Measurements from ENCODE around the gene EXTL1.

EXTL1 gene

DNA sequence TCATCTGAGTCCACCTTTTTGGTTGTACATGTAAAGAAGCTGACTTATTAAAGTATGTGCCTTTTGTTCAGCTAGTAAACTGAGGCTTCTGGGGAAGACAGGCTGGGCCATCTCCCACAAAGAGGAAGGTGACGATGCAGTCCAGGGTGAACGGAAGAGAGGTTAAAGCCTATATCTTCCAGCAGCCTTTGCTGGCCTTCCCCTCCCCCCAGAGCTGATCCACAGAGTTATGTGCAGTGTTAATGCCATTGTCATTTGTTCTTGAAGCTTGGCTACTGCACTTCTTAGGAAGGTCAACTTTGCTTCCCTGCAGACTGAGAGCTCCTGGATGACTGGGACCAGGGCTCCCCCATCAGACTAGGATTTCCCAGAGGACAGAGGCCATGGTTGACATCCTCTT lies 22.2 kb downstream of the EXTL1 start:
- H3K4me3 Mint-ChIP-seq: no peak overlapping the region
- no peaks in the 10 kb centered on the region for H3K4me1 Mint-ChIP-seq
- no peak overlapping the region for H3K27ac Mint-ChIP-seq
- no peaks in the 10 kb centered on the region for H3K36me3 Mint-ChIP-seq
- no peaks in the 10 kb centered on the region for H3K9me3 Mint-ChIP-seq
- peaks cover 30% of the 10 kb centered on the region for H3K27me3 Mint-ChIP-seq

GRCh38 chr1:26044414-26044813 lies 22.8 kb downstream of the EXTL1 start:
- Mint-ChIP-seq H3K27ac (no peak overlapping the region), H3K9me3 (no peaks in the 10 kb centered on the region), H3K4me3 (no peak overlapping the region), H3K4me1 (no peaks in the 10 kb centered on the region), H3K27me3 (peaks cover 33% of the 10 kb centered on the region), H3K36me3 (no peaks in the 10 kb centered on the region)

- Mint-ChIP-seq H3K4me3 (peak overlapping the region; percentile 20), H3K4me1 (no peaks in the 10 kb centered on the region), H3K36me3 (no peaks in the 10 kb centered on the region), H3K27ac (no peak overlapping the region), H3K27me3 (peaks cover 37% of the 10 kb centered on the region), H3K9me3 (no peaks in the 10 kb centered on the region)
Measured at GRCh38 chr1:26044971-26045721, 23.6 kb downstream of the EXTL1 start.

DNA sequence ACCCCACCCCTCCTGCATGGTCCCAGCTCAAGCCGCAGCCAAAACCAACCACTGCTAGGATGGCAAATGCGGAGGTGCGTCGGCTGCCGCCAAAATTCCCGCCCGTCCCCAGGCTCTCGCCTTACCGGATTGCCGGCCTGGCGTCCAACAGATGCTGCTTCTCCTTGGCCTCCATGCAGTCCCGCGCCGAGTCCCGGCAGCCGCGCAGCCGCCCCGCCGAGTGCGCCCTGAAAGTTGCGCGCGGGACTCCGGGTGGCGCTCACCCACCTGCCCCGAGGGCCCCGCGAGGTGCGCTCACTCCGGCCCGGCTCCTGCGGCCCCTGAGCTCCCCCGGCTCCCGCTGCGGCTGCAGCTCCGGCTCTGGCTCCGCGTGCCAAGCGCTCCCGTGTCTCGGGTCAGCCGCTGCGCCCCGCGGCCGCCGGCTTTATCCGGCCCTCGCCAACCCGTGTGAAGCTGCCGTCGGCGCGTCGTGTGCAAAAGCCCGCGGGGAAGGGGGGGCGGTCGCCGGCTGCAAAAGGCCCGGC lies 24.2 kb downstream of the EXTL1 start, which contains the start of gene SLC30A2:
Gene SLC30A2 (minus strand): TSS at position 397 of the 524 bp plus-strand sequence. CDS start 222 bp downstream, at position 175.
- Mint-ChIP-seq H3K4me3 (peak within 1 kb of the TSS; percentile 20), H3K27ac (no peak within 1 kb of the TSS), H3K36me3 (no peaks in the 10 kb centered on the region), H3K9me3 (no peaks in the 10 kb centered on the region), H3K27me3 (peaks cover 38% of the 10 kb centered on the region), H3K4me1 (no peaks in the 10 kb centered on the region)

GRCh38 chr1:26046246-26047095 lies 24.9 kb downstream of the EXTL1 start:
- Mint-ChIP-seq H3K9me3 (no peaks in the 10 kb centered on the region), H3K4me1 (no peaks in the 10 kb centered on the region), H3K27ac (no peak overlapping the region), H3K36me3 (no peaks in the 10 kb centered on the region), H3K27me3 (peaks cover 38% of the 10 kb centered on the region), H3K4me3 (no peak overlapping the region)

DNA sequence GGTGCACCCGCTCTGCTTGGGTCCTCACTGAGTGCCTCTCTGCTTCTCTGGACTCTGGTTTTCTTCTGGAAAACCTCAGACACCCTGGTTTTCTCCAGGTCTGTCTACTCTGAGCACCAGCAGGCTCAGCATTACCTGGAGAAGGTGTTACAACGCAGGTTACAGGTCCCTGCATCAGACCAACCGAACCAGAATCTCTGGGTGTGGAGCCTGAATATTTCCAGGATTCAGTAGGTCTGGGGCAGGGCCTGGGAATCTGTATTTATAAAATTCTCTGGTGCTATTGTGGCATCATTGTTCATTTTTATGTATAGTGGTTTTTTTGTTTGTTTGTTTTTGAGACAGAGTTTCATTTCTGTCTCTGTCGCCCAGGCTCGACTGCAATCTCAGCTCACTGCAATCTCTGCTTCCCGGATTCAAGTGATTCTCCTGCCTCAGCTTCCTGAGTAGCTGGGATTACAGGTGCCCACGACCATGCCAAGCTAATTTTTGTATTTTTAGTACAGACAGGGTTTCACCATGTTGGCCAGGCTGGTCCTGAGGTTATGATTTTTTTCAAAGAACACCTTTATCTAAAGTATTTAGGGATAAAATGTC lies 25.8 kb downstream of the EXTL1 start:
- Mint-ChIP-seq H3K4me1 (no peaks in the 10 kb centered on the region), H3K27me3 (peaks cover 40% of the 10 kb centered on the region), H3K27ac (no peak overlapping the region), H3K4me3 (no peak overlapping the region), H3K36me3 (no peaks in the 10 kb centered on the region), H3K9me3 (no peaks in the 10 kb centered on the region)

GRCh38 chr1:26049531-26050247 lies 28.1 kb downstream of the EXTL1 start:
- Mint-ChIP-seq H3K9me3 (no peaks in the 10 kb centered on the region), H3K4me3 (no peak overlapping the region), H3K27me3 (peaks cover 36% of the 10 kb centered on the region), H3K4me1 (no peaks in the 10 kb centered on the region), H3K36me3 (no peaks in the 10 kb centered on the region), H3K27ac (no peak overlapping the region)

- Mint-ChIP-seq H3K4me3 (no peak overlapping the region), H3K9me3 (no peaks in the 10 kb centered on the region), H3K4me1 (no peaks in the 10 kb centered on the region), H3K36me3 (no peaks in the 10 kb centered on the region), H3K27me3 (peaks cover 31% of the 10 kb centered on the region), H3K27ac (no peak overlapping the region)
Measured at GRCh38 chr1:26050248-26050640, 28.7 kb downstream of the EXTL1 start.

DNA sequence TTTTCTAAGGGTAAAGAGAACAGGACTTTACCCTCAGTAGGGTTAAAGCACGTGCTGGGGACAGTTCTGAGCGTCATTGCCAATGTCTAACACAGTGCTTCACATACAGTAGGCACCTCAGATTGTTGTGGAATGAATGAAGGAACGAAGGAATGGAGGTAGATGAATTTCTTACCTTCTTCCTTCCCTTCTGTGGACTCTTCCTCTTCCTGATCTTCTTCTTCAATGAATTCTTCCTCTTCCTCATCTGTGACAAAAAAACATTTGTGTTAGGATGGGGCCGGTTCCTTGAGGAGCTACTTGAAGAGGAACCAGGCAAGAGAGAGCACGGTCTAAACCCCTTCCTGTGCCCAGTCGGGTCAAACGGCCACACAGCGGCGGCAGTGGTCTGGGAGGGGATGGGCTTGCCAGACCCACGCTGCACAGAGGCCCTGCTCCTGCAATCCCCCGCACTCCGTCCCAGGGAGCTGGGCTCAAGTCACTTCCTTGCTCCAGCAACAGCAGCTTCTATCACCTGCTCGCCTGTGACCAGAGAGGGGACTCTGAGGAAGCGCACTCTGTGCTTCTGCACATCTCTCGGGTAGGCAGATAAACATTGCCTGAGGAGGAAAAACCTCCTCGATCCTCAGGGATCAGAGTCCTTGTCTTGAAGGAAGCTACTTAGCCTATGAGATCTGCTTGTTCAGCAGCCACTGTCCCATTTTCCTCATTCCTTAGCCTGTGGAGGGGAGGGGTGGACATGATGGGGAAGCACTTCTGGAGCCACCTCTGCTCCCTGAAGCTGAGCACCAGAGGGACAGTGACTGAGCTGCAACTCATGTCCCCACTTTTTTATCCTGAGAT lies 32.4 kb downstream of the EXTL1 start:
- no peaks in the 10 kb centered on the region for H3K36me3 Mint-ChIP-seq
- no peak overlapping the region for H3K4me3 Mint-ChIP-seq
- no peaks in the 10 kb centered on the region for H3K9me3 Mint-ChIP-seq
- H3K27me3 Mint-ChIP-seq: peaks cover 12% of the 10 kb centered on the region
- H3K4me1 Mint-ChIP-seq: no peaks in the 10 kb centered on the region
- no peak overlapping the region for H3K27ac Mint-ChIP-seq

DNA sequence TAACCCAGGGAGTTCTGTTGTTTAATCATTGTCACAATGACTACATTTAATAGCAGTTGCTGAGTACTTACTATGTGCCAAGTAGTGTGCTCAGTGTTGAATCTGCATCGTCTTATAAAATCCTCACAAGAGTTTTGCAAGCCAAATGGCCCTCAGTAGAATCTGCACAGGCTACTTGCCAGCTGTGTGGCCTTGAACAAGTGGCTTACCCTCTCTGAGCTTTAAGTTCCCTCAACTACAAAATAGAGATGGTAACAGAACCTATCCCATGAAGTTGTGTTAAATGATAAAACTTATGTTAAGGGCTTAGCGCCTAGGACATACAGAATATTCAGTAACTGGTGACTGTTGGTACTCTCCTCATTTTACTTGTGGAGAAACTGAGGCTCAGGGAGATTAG lies 33.5 kb downstream of the EXTL1 start:
- no peak overlapping the region for H3K27ac Mint-ChIP-seq
- H3K9me3 Mint-ChIP-seq: no peaks in the 10 kb centered on the region
- H3K4me3 Mint-ChIP-seq: no peak overlapping the region
- H3K36me3 Mint-ChIP-seq: no peaks in the 10 kb centered on the region
- peaks cover 8% of the 10 kb centered on the region for H3K27me3 Mint-ChIP-seq
- H3K4me1 Mint-ChIP-seq: no peaks in the 10 kb centered on the region

GRCh38 chr1:26057189-26057588 lies 35.6 kb downstream of the EXTL1 start:
- Mint-ChIP-seq H3K4me1 (no peaks in the 10 kb centered on the region), H3K4me3 (no peak overlapping the region), H3K27me3 (peaks cover 7% of the 10 kb centered on the region), H3K9me3 (no peaks in the 10 kb centered on the region), H3K36me3 (no peaks in the 10 kb centered on the region), H3K27ac (no peak overlapping the region)

DNA sequence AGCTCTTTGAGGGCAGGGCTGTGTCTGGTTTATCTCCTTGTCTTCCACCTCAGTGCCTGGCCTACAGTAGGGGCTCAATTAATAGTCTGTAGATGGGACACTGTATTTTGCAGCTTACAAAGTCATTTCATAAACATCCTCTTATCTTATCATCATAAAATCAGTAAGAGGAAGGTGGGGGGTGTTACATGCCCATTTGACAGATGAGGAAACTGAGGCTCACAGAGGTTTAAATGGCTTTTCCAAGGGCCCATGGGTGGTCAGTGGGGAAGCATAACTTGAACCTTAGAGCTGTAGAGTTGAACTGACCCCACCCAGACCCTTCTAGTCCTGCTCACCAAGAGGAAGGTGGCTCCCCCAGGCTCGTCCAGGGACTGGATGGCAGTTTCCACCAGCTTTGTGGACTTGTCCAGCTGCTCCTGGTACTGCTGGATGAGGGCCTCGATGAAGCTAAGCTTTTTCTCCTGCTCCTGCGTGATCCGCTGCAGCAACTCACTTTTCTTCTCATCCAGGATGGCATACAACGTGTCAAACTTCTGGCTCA lies 36.5 kb downstream of the EXTL1 start:
- H3K27ac Mint-ChIP-seq: no peak overlapping the region
- no peaks in the 10 kb centered on the region for H3K9me3 Mint-ChIP-seq
- H3K4me1 Mint-ChIP-seq: no peaks in the 10 kb centered on the region
- H3K27me3 Mint-ChIP-seq: peaks cover 7% of the 10 kb centered on the region
- no peaks in the 10 kb centered on the region for H3K36me3 Mint-ChIP-seq
- no peak overlapping the region for H3K4me3 Mint-ChIP-seq

DNA sequence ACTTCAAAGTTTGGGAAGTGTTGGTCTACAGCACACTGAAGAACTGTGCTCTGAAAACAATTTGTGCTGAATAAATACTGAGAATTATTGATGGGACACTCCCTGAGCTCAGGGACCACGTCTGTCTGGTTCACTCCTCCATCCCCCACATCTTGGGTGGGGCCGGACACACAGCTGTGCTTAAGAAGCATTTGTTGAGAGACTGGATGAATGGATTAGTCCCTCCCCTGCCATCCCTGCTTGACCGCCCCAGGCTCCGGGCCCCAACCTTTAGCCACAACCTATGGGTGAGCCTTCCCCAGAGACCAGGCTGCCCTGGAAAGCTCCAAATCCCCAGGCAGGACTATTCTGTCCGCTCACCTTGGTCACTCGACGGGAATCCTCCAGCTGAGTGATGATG lies 38.3 kb downstream of the EXTL1 start:
- Mint-ChIP-seq H3K9me3 (no peaks in the 10 kb centered on the region), H3K4me3 (no peak overlapping the region), H3K27me3 (peaks cover 3% of the 10 kb centered on the region), H3K27ac (no peak overlapping the region), H3K4me1 (no peaks in the 10 kb centered on the region), H3K36me3 (no peaks in the 10 kb centered on the region)

DNA sequence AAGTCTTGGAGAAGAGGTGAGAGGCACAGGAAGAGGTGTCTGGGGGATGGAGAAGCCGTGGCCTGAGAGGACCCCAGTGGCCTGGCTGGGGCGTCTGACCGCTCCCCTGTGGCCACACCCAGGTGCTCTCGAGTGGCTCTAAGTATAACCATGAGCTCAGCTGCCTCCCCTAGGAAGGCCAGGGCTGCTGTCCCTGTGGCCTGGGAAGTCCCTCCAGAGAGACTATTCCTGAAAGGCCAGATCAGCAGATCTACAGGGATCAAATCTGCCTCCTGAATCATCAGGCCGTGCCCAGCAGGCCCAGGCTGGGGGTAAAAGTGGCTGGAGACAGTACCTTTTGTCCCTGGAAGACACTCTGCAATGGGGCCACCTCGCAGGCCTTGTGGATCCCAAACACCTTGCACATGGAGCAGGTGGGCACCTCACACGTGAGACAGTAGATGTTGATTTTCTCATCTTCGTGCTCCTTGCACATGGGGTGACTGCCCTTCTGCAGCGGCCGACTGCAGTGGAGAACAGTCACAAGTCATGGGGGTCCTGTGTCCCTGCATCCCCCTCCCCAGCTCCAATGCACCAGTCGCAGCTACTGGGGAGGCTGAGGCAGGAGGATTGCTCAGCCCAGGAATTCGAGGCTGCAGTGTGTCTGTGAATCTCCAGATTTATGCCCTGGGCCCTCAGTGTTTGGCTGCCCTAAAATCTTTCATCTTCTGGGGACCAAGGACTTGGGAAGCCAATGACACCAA lies 39.4 kb downstream of the EXTL1 start:
- Mint-ChIP-seq H3K4me1 (no peaks in the 10 kb centered on the region), H3K9me3 (no peaks in the 10 kb centered on the region), H3K36me3 (no peaks in the 10 kb centered on the region), H3K4me3 (no peak overlapping the region), H3K27ac (no peak overlapping the region), H3K27me3 (peaks cover 3% of the 10 kb centered on the region)

Data from activated naive CD4-positive, alpha-beta T cell treated with anti-CD3 and anti-CD28 coated beads, Interleukin-2, amount 50 U/mL, for 24 hours (primary cell).